22Rv1 (cell line): ENCODE data around the gene SEMA6B.
"Not testable (repeated sequence)": the region's sequence is repeated elsewhere in the genome, so short reads cannot be mapped to it uniquely, and the experiment has no call there.

ENCODE experiments used
- H3K27ac ChIP-seq: fragments of 450-650 bp; 2 replicates; pipeline ENCODE4 v1.5.1; 2017
- CTCF ChIP-seq: fragments of 450-650 bp; IDR thresholded peaks from 2 replicates; pipeline ENCODE4 v1.5.1; 2017; ENCODE audit warnings: mild to moderate bottlenecking
- ZFX ChIP-seq: fragments of 450-650 bp; IDR thresholded peaks from 2 replicates; pipeline ENCODE4 v1.6.1; 2017; ENCODE audit warnings: antibody characterized with exemption, borderline replicate concordance

SEMA6B gene

GRCh38 chr19:4533835-4534424 is 25.6 kb downstream of the SEMA6B start:
- TF ChIP-seq ZFX (no peak), CTCF (no peak)
- H3K27ac ChIP-seq = no peak overlapping the region

GRCh38 chr19:4533334-4533733 is 26.1 kb downstream of the SEMA6B start:
- TF ChIP-seq CTCF = no peak
- TF ChIP-seq ZFX = no peak
- H3K27ac ChIP-seq = no peak overlapping the region

- H3K27ac ChIP-seq = no peak overlapping the region
- TF ChIP-seq ZFX (no peak), CTCF (no peak)
Measured at GRCh38 chr19:4531562-4532165, 27.8 kb downstream of the SEMA6B start.

- no peak for TF ChIP-seq ZFX
- no peak for TF ChIP-seq CTCF
- no peak overlapping the region for H3K27ac ChIP-seq
Measured at GRCh38 chr19:4529924-4530522, 29.5 kb downstream of the SEMA6B start.

GRCh38 chr19:4528843-4529242 is 30.6 kb downstream of the SEMA6B start:
- no peak overlapping the region for H3K27ac ChIP-seq
- no peak for TF ChIP-seq ZFX
- TF ChIP-seq CTCF = no peak

GRCh38 chr19:4527377-4527776 is 32.1 kb downstream of the SEMA6B start:
- H3K27ac ChIP-seq = not testable (repeated sequence)

- no peak overlapping the region for H3K27ac ChIP-seq
- no peak for TF ChIP-seq CTCF
- no peak for TF ChIP-seq ZFX
Measured at GRCh38 chr19:4525563-4526002, 33.9 kb downstream of the SEMA6B start.
